Type B pancreatic cell (in vitro differentiated cells): ENCODE measurements around the gene HDAC1. TPM values are rescaled to one million over a fixed set of nuclear protein-coding genes. Genes with fewer than 3 reads are reported as not detected.

Experiments used
- DNase-seq: peaks from one replicate; pipeline ENCODE4 v3.0.0; 2021; ENCODE audit warnings: mixed read lengths; ENCODE audit not compliant: unreplicated experiment; ENCODE audit errors: extremely low spot score
- H3K27ac Mint-ChIP-seq: 2 replicates; pipeline ENCODE4 v1.8.0; 2021; ENCODE audit warnings: mild to moderate bottlenecking, mixed read lengths
- H3K27me3 Mint-ChIP-seq: 2 replicates; pipeline ENCODE4 v1.8.0; 2021; ENCODE audit warnings: mixed read lengths
- H3K36me3 Mint-ChIP-seq: 2 replicates; pipeline ENCODE4 v1.8.0; 2021; ENCODE audit warnings: mixed read lengths
- H3K4me1 Mint-ChIP-seq: one replicate; pipeline ENCODE4 v1.8.0; 2021; ENCODE audit warnings: mixed read lengths; ENCODE audit not compliant: unreplicated experiment
- H3K4me3 Mint-ChIP-seq: 2 replicates; pipeline ENCODE4 v1.8.0; 2021; ENCODE audit warnings: mild to moderate bottlenecking, mixed read lengths
- H3K9me3 Mint-ChIP-seq: 2 replicates; pipeline ENCODE4 v1.8.0; 2021; ENCODE audit warnings: mixed read lengths
- total RNA-seq: library from RNA; stranded (reverse); gene quantifications from 2 replicates; pipeline ENCODE4 v1.2.1, GENCODE V29; 2021; ENCODE audit warnings: low replicate concordance
- TF ChIP-seq, protein P1 (sequence below): fragments of 200-600 bp; sonication (generic); conservative IDR thresholded peaks from 2 replicates; pipeline ENCODE4 v1.5.0; 2021; ENCODE audit warnings: antibody characterized with exemption, mild to moderate bottlenecking

Gene HDAC1
- total RNA-seq, 1 donor from 2014 or later: 108 TPM

DNA sequence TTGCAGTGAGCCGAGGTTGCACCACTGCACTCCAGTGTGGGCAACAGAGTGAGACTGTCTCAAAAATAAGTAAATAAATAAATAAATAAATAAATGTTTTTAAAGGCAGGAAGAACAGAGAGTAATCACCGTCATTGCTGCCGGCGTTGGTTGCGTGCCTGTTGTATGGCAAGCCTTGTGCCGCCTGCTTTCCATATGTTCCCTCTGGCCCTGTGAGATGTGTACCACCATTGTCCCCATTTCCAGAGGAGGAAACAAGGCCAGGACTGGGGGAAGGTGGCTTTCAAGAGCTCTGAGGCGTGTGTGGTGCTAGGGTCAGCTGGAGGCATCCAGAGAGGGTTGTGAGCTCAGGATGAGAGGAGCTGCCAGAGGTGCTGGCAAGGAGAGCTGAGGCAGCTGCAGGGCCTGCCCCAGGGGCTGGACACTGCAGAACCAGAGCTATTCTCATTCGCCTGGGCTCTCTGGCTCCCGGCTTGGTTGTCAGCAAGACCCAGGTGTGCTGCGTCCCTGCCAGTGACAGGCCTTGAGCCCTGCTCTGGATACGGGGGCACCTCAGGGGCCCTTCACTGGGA lies 49.4 kb downstream of the HDAC1 start:
- H3K27ac Mint-ChIP-seq: no peak overlapping the region

DNA sequence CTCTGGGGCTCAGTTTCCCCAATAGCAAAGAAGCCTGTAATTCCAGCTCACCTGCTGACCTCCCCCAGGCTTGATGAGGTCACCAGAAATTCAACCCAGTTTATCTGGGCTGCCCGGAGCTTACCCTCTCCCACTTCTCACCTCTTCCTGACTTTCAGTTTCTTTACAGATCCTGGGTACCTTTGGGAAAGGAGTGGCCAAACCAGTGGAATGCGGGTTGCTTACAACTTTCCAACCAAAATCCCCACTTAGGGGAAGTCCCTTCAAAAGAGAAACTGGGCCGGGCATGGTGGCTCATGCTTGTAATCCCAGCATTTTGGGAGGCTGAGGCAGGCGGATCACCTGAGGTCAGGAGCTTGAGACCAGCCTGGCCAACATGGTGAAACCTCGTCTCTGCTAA lies 50.1 kb downstream of the HDAC1 start:
- no peaks in the 10 kb centered on the region for H3K36me3 Mint-ChIP-seq
- H3K9me3 Mint-ChIP-seq: no peaks in the 10 kb centered on the region
- DNase-seq: no peak
- peaks cover 23% of the 10 kb centered on the region for H3K4me1 Mint-ChIP-seq
- TF ChIP-seq, protein P1, sequence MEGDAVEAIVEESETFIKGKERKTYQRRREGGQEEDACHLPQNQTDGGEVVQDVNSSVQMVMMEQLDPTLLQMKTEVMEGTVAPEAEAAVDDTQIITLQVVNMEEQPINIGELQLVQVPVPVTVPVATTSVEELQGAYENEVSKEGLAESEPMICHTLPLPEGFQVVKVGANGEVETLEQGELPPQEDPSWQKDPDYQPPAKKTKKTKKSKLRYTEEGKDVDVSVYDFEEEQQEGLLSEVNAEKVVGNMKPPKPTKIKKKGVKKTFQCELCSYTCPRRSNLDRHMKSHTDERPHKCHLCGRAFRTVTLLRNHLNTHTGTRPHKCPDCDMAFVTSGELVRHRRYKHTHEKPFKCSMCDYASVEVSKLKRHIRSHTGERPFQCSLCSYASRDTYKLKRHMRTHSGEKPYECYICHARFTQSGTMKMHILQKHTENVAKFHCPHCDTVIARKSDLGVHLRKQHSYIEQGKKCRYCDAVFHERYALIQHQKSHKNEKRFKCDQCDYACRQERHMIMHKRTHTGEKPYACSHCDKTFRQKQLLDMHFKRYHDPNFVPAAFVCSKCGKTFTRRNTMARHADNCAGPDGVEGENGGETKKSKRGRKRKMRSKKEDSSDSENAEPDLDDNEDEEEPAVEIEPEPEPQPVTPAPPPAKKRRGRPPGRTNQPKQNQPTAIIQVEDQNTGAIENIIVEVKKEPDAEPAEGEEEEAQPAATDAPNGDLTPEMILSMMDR: no peak
- H3K27ac Mint-ChIP-seq: no peak overlapping the region
- no peak overlapping the region for H3K4me3 Mint-ChIP-seq
- no peaks in the 10 kb centered on the region for H3K27me3 Mint-ChIP-seq

More for the DNA sequence above, 49.4 kb downstream of the HDAC1 start:
- Mint-ChIP-seq H3K4me3 (no peak overlapping the region), H3K36me3 (no peaks in the 10 kb centered on the region), H3K27me3 (no peaks in the 10 kb centered on the region), H3K4me1 (peaks cover 18% of the 10 kb centered on the region), H3K9me3 (no peaks in the 10 kb centered on the region)
- DNase-seq: no peak
- TF ChIP-seq, protein P1: no peak

DNA sequence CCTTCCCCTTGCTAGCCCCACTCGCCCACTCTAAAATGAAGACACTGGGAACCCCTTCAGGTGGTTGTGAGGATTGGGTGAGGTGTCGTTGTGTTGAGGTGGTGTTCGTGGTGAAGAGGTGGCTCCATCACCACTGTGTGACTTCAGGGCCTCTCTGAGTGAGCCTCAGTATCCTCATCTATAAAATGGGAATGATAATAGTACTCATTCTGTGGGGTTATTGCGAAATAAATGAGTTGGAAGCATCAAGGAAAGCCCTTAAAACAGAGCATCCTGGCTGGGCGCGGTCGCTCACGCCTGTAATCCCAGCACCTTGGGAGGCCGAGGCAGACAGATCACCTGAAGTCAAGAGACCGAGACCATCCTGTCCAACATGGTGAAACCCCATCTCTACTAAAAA lies 50.8 kb downstream of the HDAC1 start:
- Mint-ChIP-seq H3K27me3 (no peaks in the 10 kb centered on the region), H3K4me3 (no peak overlapping the region), H3K36me3 (no peaks in the 10 kb centered on the region), H3K4me1 (peaks cover 21% of the 10 kb centered on the region), H3K27ac (no peak overlapping the region), H3K9me3 (no peaks in the 10 kb centered on the region)
- TF ChIP-seq, protein P1: no peak
- no peak for DNase-seq

DNA sequence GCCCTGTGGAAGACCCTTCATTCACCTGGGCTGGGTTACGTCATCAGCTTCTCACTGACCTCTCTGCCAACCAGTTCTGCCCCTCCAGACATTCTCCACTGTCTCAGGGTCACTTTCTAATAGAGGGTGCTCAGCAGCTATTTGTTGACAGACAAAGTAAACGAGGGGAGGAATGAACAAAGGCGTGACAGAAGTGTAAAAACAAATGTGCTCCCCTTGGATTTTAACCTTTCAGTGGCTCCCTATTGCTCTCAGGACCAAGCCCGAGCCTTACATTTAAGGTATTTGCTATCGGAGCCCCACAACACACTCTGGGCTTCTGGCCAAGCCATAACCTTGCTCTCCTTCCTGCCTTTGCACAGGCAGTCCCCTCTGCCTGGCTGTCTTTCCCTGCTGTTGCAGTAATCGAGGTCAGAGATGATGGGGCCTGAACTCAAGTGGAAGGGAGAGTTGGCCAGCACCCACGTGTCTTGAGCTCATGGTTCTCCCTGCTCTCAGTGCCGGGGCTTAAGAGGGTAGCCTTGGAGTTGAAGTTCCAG lies 53.5 kb downstream of the HDAC1 start:
- DNase-seq: no peak
- Mint-ChIP-seq H3K27ac (no peak overlapping the region), H3K36me3 (no peaks in the 10 kb centered on the region), H3K4me1 (peaks cover 11% of the 10 kb centered on the region), H3K9me3 (no peaks in the 10 kb centered on the region), H3K4me3 (peak overlapping the region; percentile 6), H3K27me3 (no peaks in the 10 kb centered on the region)
- TF ChIP-seq, protein P1: no peak

DNA sequence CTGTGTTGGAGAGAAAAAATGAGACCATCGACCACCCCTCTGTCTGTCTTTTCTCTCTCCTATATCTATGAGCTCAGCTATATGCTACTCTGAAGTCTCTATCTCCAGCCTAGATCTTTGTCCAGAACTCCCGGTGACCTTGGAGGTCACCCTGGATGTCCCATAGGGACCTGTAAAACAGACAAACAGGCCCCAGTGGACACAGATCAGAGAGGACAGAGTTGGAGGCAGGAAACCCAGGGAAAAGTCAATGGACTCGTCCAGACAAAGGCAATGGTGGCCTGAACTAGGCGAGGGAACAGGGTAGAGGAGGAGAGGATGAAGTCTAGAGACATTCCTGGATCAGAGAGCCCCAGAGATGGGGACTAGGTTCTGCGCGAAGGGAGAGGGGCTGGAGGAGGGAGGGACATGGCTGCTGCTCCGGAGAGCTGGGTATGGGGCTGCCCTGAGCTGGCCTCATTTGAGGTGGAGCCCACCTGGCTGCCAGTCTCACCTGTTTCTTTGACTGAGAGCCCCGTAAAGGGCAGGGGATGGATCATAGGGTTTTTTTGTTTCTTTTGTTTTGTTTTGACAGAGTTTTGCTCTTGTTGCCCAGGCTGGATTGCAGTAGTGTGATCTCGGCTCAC lies 54.8 kb downstream of the HDAC1 start:
- TF ChIP-seq, protein P1: no peak
- no peak overlapping the region for H3K4me3 Mint-ChIP-seq
- DNase-seq: no peak
- peak overlapping the region; percentile 10 for H3K27ac Mint-ChIP-seq
- peaks cover 11% of the 10 kb centered on the region for H3K4me1 Mint-ChIP-seq
- H3K36me3 Mint-ChIP-seq: no peaks in the 10 kb centered on the region
- H3K27me3 Mint-ChIP-seq: no peaks in the 10 kb centered on the region
- H3K9me3 Mint-ChIP-seq: no peaks in the 10 kb centered on the region
